Endothelial cell of umbilical vein (primary cell): ENCODE data around the gene SKA3. TPM values are rescaled to one million over a fixed set of nuclear protein-coding genes. Genes with fewer than 3 reads are reported as not detected.
A peak's percentile ranks its signal among the peaks of the same experiment; 100 is the strongest.
"Not testable (repeated sequence)": the region's sequence is repeated elsewhere in the genome, so short reads cannot be mapped to it uniquely, and the experiment has no call there.

Experiments
- BruUV-seq: library from RNA; stranded (reverse); fragments of 400-500 nt; replicated peaks from 2 replicates; lab custom pipeline; 2021; lab: Mats Ljungman, UMichigan
- CTCF ChIA-PET: fragments of 300-600, 350-600 bp; sonication (Branson Sonifier 250); formaldehyde crosslinking; loops from one replicate; lab custom pipeline; 2021; ENCODE audit warnings: antibody characterized with exemption, inconsistent platforms; lab: Charles Lee
- POLR2A ChIA-PET: fragments of 300-600, 350-600 bp; sonication (Branson Sonifier 250); formaldehyde crosslinking; loops from one replicate; lab custom pipeline; 2021; ENCODE audit warnings: antibody characterized with exemption, inconsistent platforms; lab: Charles Lee
- DNase-seq: peaks from one replicate; pipeline ENCODE4 v3.0.0-alpha.2; 2011; ENCODE audit warnings: low read depth, low spot score
- FAIRE-seq: peaks from 2 replicates; lab custom pipeline; 2011; peaks lifted over from hg19 to GRCh38; lab: Jason Lieb, UNC
- H2AFZ ChIP-seq: 2 replicates; pipeline ENCODE4 v1.6.0; 2012; ENCODE audit warnings: low read depth, low read length, control low read depth, inconsistent platforms
- H3K27ac ChIP-seq: 2 replicates; pipeline ENCODE4 v1.5.1; 2011; ENCODE audit warnings: low read depth, mild to moderate bottlenecking, control low read depth, low read length, moderate library complexity; ENCODE audit not compliant: insufficient read depth
- H3K27me3 ChIP-seq, 2 experiments: 2 replicates each; pipeline versions ENCODE4 v1.6.0 to v1.6.1; 2011; ENCODE audit warnings: low read length in 2 of 2, mixed read lengths in 1 of 2; ENCODE audit not compliant: control insufficient read depth in 2 of 2, insufficient read depth in 2 of 2
- H3K36me3 ChIP-seq, 2 experiments: 2 replicates in 1 of 2; 3 replicates in 1 of 2; pipeline ENCODE4 v1.5.1; 2011; ENCODE audit warnings: low read length in 2 of 2, mild to moderate bottlenecking in 1 of 2, moderate library complexity in 1 of 2; ENCODE audit not compliant: control insufficient read depth in 2 of 2, insufficient read depth in 2 of 2; ENCODE audit errors: extremely low read depth in 1 of 2
- H3K4me1 ChIP-seq: 3 replicates; pipeline ENCODE4 v1.5.1; 2011; ENCODE audit warnings: mild to moderate bottlenecking, low read length; ENCODE audit not compliant: control insufficient read depth, insufficient read depth; ENCODE audit errors: extremely low read depth
- H3K4me2 ChIP-seq: 2 replicates; pipeline ENCODE4 v1.6.1; 2011; ENCODE audit warnings: low read length, control low read depth, mixed read lengths; ENCODE audit not compliant: insufficient read depth
- H3K4me3 ChIP-seq, 3 experiments: fragments of 200-600 bp in 1 of 3; sonication (generic), shearing (Covaris generic) in 1 of 3; replicated peaks in 1 of 3; 2 replicates each; pipeline ENCODE4 v1.5.1; 2011 to 2016; ENCODE audit warnings: control low read depth in 3 of 3, low read length in 3 of 3, mild to moderate bottlenecking in 2 of 3, inconsistent platforms in 1 of 3, low read depth in 1 of 3, moderate library complexity in 1 of 3; ENCODE audit not compliant: insufficient read depth in 1 of 3
- H3K79me2 ChIP-seq: 2 replicates; pipeline ENCODE4 v1.6.0; 2012; ENCODE audit warnings: low read length, inconsistent platforms; ENCODE audit not compliant: control insufficient read depth, insufficient read depth
- H3K9ac ChIP-seq: replicated peaks from 2 replicates; pipeline ENCODE3; 2011; ENCODE audit warnings: low read length, control low read depth; ENCODE audit not compliant: insufficient read depth; ENCODE audit errors: extremely low read depth
- H3K9me1 ChIP-seq: replicated peaks from 3 replicates; pipeline ENCODE4 v1.6.0; 2011; ENCODE audit warnings: mild to moderate bottlenecking, low read length; ENCODE audit not compliant: control insufficient read depth, insufficient read depth; ENCODE audit errors: extremely low read depth
- H3K9me3 ChIP-seq: replicated peaks from 2 replicates; pipeline ENCODE4 v1.5.1; 2012; ENCODE audit warnings: low read length, inconsistent platforms; ENCODE audit not compliant: control insufficient read depth, insufficient read depth
- H4K20me1 ChIP-seq: replicated peaks from 2 replicates; pipeline ENCODE3; 2011; ENCODE audit warnings: mild to moderate bottlenecking, low read length; ENCODE audit not compliant: control insufficient read depth, insufficient read depth; ENCODE audit errors: extremely low read depth
- MYC ChIP-seq: IDR thresholded peaks from one replicate; pipeline ENCODE4 v1.6.1; 2011; ENCODE audit warnings: mild to moderate bottlenecking, low read depth, low read length
- POLR2AphosphoS5 ChIP-seq: IDR thresholded peaks from 2 replicates; pipeline ENCODE4 v1.6.1; 2012; ENCODE audit warnings: low read depth, mild to moderate bottlenecking, control low read depth, low read length, moderate library complexity; ENCODE audit not compliant: insufficient read depth
- dilution Hi-C: fragments of 300-500 bp; cut with MboI; formaldehyde crosslinking; loops from one replicate; pipeline ENCODE4 v1.15.0; 2019; ENCODE audit warnings: low sequenced_read_pairs; ENCODE audit not compliant: extremely low pct_ligation_motif_present
- intact Hi-C: fragments of 100-400 bp; cut with micrococcal nuclease; formaldehyde crosslinking; loops from one replicate; pipeline ENCODE4 v1.10.0; 2022
- polyA plus RNA-seq, 4 experiments: library from polyadenylated mRNA; depleted of rRNA in 3 of 4; stranded (reverse) in 3 of 4; unstranded in 1 of 4; fragments of >200 nt; gene quantifications; 2 replicates each; pipeline versions ENCODE4 v1.2.1 to v1.2.3, GENCODE V29; 2011 to 2012; ENCODE audit warnings: missing spikeins in 1 of 4
- total RNA-seq: library from RNA; stranded (reverse); gene quantifications from 2 replicates; pipeline ENCODE4 v1.2.3, GENCODE V29; 2021
- TF ChIP-seq, protein P1 (sequence below): IDR thresholded peaks from 2 replicates; pipeline ENCODE4 v1.6.1; 2011; ENCODE audit not compliant: insufficient read depth, insufficient read length

Gene SKA3
- total and polyA plus RNA-seq, 2 donors (not counting 3 experiments of a cell fraction or from before 2014, with no cell fraction given), result 9.4 to 28.7 TPM

- TSS peak; percentile 60 for BruUV-seq
- Histone ChIP-seq H3K4me2 (peak overlapping the region; percentile 98), H3K27ac (peak overlapping the region; percentile 76), H3K4me3 (peak overlapping the region; percentile 81 to 96 (median 89)), H3K9ac (peak overlapping the region; percentile 97), H4K20me1 (no peaks in the 10 kb centered on the region), H2AFZ (peak overlapping the region; percentile 77), H3K79me2 (peaks cover 61% of the 10 kb centered on the region), H3K9me3 (no peaks in the 10 kb centered on the region), H3K9me1 (no peaks in the 10 kb centered on the region), H3K36me3 (no peaks in the 10 kb centered on the region), H3K4me1 (peaks cover 12% of the 10 kb centered on the region), H3K27me3 (no peaks in the 10 kb centered on the region)
- TF ChIP-seq MYC (no peak), POLR2AphosphoS5 (no peak)
- TF ChIP-seq, protein P1, sequence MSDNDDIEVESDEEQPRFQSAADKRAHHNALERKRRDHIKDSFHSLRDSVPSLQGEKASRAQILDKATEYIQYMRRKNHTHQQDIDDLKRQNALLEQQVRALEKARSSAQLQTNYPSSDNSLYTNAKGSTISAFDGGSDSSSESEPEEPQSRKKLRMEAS, result peak; percentile 26
- DNase-seq (no peak), FAIRE-seq (no peak)
- dilution Hi-C loops, result no loop called here
- intact Hi-C loops, result loop anchor here (1.0 to 5.0 kb wide), 3 partner anchors 95 to 137 kb away; no protein-coding TSS in a partner anchor
- CTCF ChIA-PET, result interaction anchor here (0.9 to 6.1 kb wide), 13 partner anchors 10 to 304 kb away, joined by 3 to 81 read pairs (median 3); no protein-coding TSS in a partner anchor
- POLR2A ChIA-PET, result interaction anchor here (0.7 to 2.5 kb wide), 4 partner anchors 12 to 233 kb away, joined by 3 to 13 read pairs (median 4); partner anchors contain the start of gene LATS2
These were observed 617 bp downstream of the SKA3 start for GRCh38 chr13:21175656-21176214.

GRCh38 chr13:21173767-21174166, 2.6 kb downstream of the SKA3 start:
- intact Hi-C loops, POLR2A ChIA-PET, H3K4me2 ChIP-seq, CTCF ChIA-PET, H3K9me1 ChIP-seq, H2AFZ ChIP-seq, DNase-seq, H3K9me3 ChIP-seq, H3K36me3 ChIP-seq, H3K27ac ChIP-seq, H3K4me3 ChIP-seq, H3K9ac ChIP-seq, FAIRE-seq, H3K27me3 ChIP-seq, BruUV-seq, dilution Hi-C loops, H4K20me1 ChIP-seq: not testable (repeated sequence)
- Histone ChIP-seq H3K4me1 (peaks cover 14% of the 10 kb centered on the region), H3K79me2 (peaks cover 68% of the 10 kb centered on the region)
